Stimulated activated CD4-positive, alpha-beta T cell treated with anti-CD3 and anti-CD28 coated beads, Interleukin-2, amount 100 ng/mL, for 48 hours (primary cell): ENCODE measurements around the gene C9orf85.

ENCODE experiments used
- DNase-seq, 2 donors: peaks; one replicate each; pipeline ENCODE4 v3.0.0-alpha.2; 2020

The C9orf85 gene

DNA sequence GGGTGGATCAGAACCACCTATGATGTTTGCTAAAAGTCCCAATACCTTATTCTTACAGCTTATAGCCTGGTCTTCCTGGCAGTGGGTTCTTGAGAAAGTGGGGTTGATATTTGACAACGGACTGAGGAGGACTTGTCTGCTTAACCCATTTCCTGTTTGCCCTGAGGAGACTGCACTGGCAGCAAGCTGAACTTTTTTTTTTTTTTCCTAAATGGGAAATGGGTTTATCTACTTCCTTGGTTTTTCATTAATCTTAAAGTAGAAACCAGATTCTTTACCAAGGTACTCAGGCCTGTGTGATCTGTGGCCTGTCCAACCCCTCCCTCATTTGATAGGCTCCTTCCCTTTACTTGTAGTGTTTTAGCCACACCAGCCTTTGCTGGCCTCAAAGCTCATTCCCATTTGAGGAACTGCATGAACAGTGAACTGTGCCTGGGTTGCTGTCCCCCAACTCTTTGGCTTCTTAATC, 101.9 kb downstream of the C9orf85 start:
- DNase-seq: no peak

DNA sequence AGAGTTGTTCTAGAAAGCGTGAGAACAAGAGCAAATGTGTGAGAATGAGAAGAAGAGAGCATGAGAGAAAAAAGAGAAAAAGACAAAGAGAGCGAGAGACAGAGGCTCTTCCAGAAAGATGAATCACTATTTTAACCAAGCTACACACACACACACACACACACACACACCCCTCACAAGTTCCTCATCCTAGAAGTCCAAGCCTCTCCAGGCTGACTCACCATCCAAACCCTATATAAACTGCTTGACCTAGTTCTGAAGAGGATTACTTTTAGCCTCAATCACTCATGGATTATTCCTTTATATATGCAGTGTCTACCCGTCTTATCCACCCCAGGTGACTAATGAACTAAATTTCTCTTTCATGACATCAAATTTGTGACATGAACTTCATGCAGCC, 111.4 kb downstream of the C9orf85 start:
- no peak for DNase-seq
